H1 (cell line): ENCODE data around the gene CSNK2B. TPM values are rescaled to one million over a fixed set of nuclear protein-coding genes. Genes with fewer than 3 reads are reported as not detected.

Experiments used
- CTBP2 ChIP-seq: IDR thresholded peaks from 2 replicates; pipeline ENCODE4 v1.7.0; 2011; ENCODE audit warnings: borderline replicate concordance, mild to moderate bottlenecking, moderate library complexity, mixed read lengths, low read length; ENCODE audit not compliant: insufficient read depth, insufficient read length
- HDAC6 ChIP-seq: IDR thresholded peaks from one replicate; pipeline ENCODE4 v1.7.1; 2012; ENCODE audit warnings: low read depth, mild to moderate bottlenecking, inconsistent platforms, low read length, moderate library complexity
- KDM5A ChIP-seq: fragments of 200-600 bp; IDR thresholded peaks from 2 replicates; pipeline ENCODE4 v1.7.1; 2012; ENCODE audit warnings: mild to moderate bottlenecking, low read length, inconsistent platforms, mixed read lengths
- NRF1 ChIP-seq: IDR thresholded peaks from 2 replicates; pipeline ENCODE4 v1.6.1; 2011; ENCODE audit warnings: mild to moderate bottlenecking, low read depth, low read length, improper control_type of control experiment
- RFX5 ChIP-seq: IDR thresholded peaks from 2 replicates; pipeline ENCODE4 v1.6.1; 2011; ENCODE audit warnings: low read depth, low read length, improper control_type of control experiment, borderline replicate concordance
- RNF2 ChIP-seq: fragments of 200-900, 300-1000 bp; sonication (generic); IDR thresholded peaks from 2 replicates; pipeline ENCODE4 v1.7.1; 2016; ENCODE audit warnings: borderline replicate concordance, low read depth, mild to moderate bottlenecking, antibody characterized with exemption, low read length; ENCODE audit not compliant: poor library complexity, severe bottlenecking; ENCODE audit errors: missing control alignments
- polyA plus RNA-seq, 7 experiments: library from polyadenylated mRNA; depleted of rRNA in 3 of 7; stranded (reverse) in 5 of 7; unstranded in 2 of 7; fragments of >200 nt in 5 of 7; fragments of 200-250 nt in 2 of 7; gene quantifications; 1 replicate in 5 of 7; 2 replicates in 1 of 7; 4 replicates in 1 of 7; pipeline versions ENCODE4 v1.2.1 to v1.2.3, GENCODE V29; 2011 to 2013; ENCODE audit warnings: missing spikeins in 2 of 7, mixed read lengths in 2 of 7
- total RNA-seq: library from RNA; stranded (reverse); fragmentation: NEBNext Ultra II Directional; extraction: Animal tissue kit (Norgen Biotek cat#: 25700); gene quantifications from 2 replicates; pipeline ENCODE4 v1.2.1, GENCODE V29; 2021

The CSNK2B gene
- total and polyA plus RNA-seq, 2 of the 8 experiments (the other 6 are each of a cell fraction or from before 2014, with no cell fraction given): 169 to 208 TPM

- TF ChIP-seq CTBP2: no peak
- no peak for TF ChIP-seq NRF1
- TF ChIP-seq KDM5A: no peak
- TF ChIP-seq HDAC6: no peak
- TF ChIP-seq RNF2: no peak
- no peak for TF ChIP-seq RFX5
Observed at GRCh38 chr6:31692353-31692752, 26.5 kb downstream of the CSNK2B start (continued).
